HEK293 (cell line): ENCODE results near the gene CDRT4.

Experiments used
- CTCF ChIP-seq: fragments of 450-650 bp; formaldehyde crosslinking; IDR thresholded peaks from 2 replicates; pipeline ENCODE4 v1.5.1; 2016; ENCODE audit warnings: missing biosample characterization, missing genetic modification characterization
- PBX3 ChIP-seq: sonication (generic); formaldehyde crosslinking; IDR thresholded peaks from 2 replicates; pipeline ENCODE4 v1.8.1; 2022; ENCODE audit warnings: mild to moderate bottlenecking, moderate library complexity, missing genetic modification reagents
- PRDM2 ChIP-seq: fragments of 450-650 bp; formaldehyde crosslinking; IDR thresholded peaks from 2 replicates; pipeline ENCODE4 v1.5.1; 2016; ENCODE audit warnings: missing biosample characterization, missing genetic modification characterization, borderline replicate concordance
- SETDB1 ChIP-seq: IDR thresholded peaks from one replicate; pipeline ENCODE4 v1.6.1; 2017; ENCODE audit warnings: mild to moderate bottlenecking, low read length, moderate library complexity, mixed read lengths; ENCODE audit not compliant: insufficient read length
- ZFHX2 ChIP-seq: fragments of 450-650 bp; formaldehyde crosslinking; conservative IDR thresholded peaks from 2 replicates; pipeline ENCODE4 v1.5.1; 2016; ENCODE audit warnings: missing biosample characterization, missing genetic modification characterization
- ZNF174 ChIP-seq: fragments of 450-650 bp; formaldehyde crosslinking; IDR thresholded peaks from 2 replicates; pipeline ENCODE4 v1.5.0; 2017; ENCODE audit warnings: missing biosample characterization, mild to moderate bottlenecking, missing genetic modification characterization
- ZNF23 ChIP-seq: fragments of 450-650 bp; formaldehyde crosslinking; IDR thresholded peaks from 2 replicates; pipeline ENCODE4 v1.5.1; 2016; ENCODE audit warnings: missing biosample characterization, missing genetic modification characterization, borderline replicate concordance
- ZNF302 ChIP-seq: fragments of 450-650 bp; formaldehyde crosslinking; IDR thresholded peaks from 2 replicates; pipeline ENCODE4 v1.5.1; 2016; ENCODE audit warnings: missing biosample characterization, missing genetic modification characterization, low read depth
- ZNF362 ChIP-seq: fragments of 450-650 bp; formaldehyde crosslinking; IDR thresholded peaks from 2 replicates; pipeline ENCODE4 v1.5.1; 2016; ENCODE audit warnings: missing biosample characterization, missing genetic modification characterization
- ZNF76 ChIP-seq: fragments of 450-650 bp; formaldehyde crosslinking; IDR thresholded peaks from 2 replicates; pipeline ENCODE4; 2016; ENCODE audit warnings: low read depth, missing biosample characterization, missing genetic modification characterization, borderline replicate concordance
- ZNF777 ChIP-seq: fragments of 450-650 bp; formaldehyde crosslinking; IDR thresholded peaks from 2 replicates; pipeline ENCODE4 v1.5.1; 2017; ENCODE audit warnings: missing biosample characterization, missing genetic modification characterization, borderline replicate concordance

GRCh38 chr17:15405058-15405415 is 62.4 kb downstream of the CDRT4 start:
- TF ChIP-seq CTCF (no peak), ZNF174 (tag by site-specific recombination) (no peak), PBX3 (CRISPR knock-in tag) (no peak), ZNF23 (tag by site-specific recombination) (no peak), ZFHX2 (no peak), ZNF76 (tag by site-specific recombination) (no peak), SETDB1 (no peak), PRDM2 (no peak), ZNF777 (tag by site-specific recombination) (no peak), ZNF302 (tag by site-specific recombination) (no peak), ZNF362 (no peak)
